BLaER1 treated with 17β-estradiol and CSF1 and Interleukin-3, amounts not matched to agents 10 nM and 100 nM (cell line): ENCODE data around the gene PDYN.

ENCODE experiments used
- H3K27ac ChIP-seq, 11 experiments: shearing (Covaris generic); formaldehyde crosslinking; 2 replicates each; pipeline ENCODE4 v1.8.1; 2022
- H3K27me3 ChIP-seq, 11 experiments: shearing (Covaris generic); formaldehyde crosslinking; 2 replicates each; pipeline ENCODE4 v1.8.1; 2022
- H3K36me3 ChIP-seq, 11 experiments: shearing (Covaris generic); formaldehyde crosslinking; 2 replicates each; pipeline ENCODE4 v1.8.1; 2022
- H3K4me1 ChIP-seq, 10 experiments: shearing (Covaris generic); formaldehyde crosslinking; 2 replicates each; pipeline ENCODE4 v1.8.1; 2022
- H3K4me2 ChIP-seq, 11 experiments: shearing (Covaris generic); formaldehyde crosslinking; 2 replicates each; pipeline ENCODE4 v1.8.1; 2022
- H3K4me3 ChIP-seq, 10 experiments: shearing (Covaris generic); formaldehyde crosslinking; 2 replicates each; pipeline ENCODE4 v1.8.1; 2022
- H3K9ac ChIP-seq, 11 experiments: shearing (Covaris generic); formaldehyde crosslinking; 2 replicates each; pipeline ENCODE4 v1.8.1; 2022
- H3K9me3 ChIP-seq, 11 experiments: shearing (Covaris generic); formaldehyde crosslinking; replicated peaks in 1 of 11; 2 replicates each; pipeline ENCODE4 v1.8.1; 2022
- H4K20me1 ChIP-seq, 11 experiments: shearing (Covaris generic); formaldehyde crosslinking; 2 replicates each; pipeline ENCODE4 v1.8.1; 2022
- Cebpa-rat ChIP-seq, 11 experiments: shearing (Covaris generic); IDR thresholded peaks; 2 replicates each; pipeline ENCODE4 v1.8.1; 2022

PDYN gene

DNA sequence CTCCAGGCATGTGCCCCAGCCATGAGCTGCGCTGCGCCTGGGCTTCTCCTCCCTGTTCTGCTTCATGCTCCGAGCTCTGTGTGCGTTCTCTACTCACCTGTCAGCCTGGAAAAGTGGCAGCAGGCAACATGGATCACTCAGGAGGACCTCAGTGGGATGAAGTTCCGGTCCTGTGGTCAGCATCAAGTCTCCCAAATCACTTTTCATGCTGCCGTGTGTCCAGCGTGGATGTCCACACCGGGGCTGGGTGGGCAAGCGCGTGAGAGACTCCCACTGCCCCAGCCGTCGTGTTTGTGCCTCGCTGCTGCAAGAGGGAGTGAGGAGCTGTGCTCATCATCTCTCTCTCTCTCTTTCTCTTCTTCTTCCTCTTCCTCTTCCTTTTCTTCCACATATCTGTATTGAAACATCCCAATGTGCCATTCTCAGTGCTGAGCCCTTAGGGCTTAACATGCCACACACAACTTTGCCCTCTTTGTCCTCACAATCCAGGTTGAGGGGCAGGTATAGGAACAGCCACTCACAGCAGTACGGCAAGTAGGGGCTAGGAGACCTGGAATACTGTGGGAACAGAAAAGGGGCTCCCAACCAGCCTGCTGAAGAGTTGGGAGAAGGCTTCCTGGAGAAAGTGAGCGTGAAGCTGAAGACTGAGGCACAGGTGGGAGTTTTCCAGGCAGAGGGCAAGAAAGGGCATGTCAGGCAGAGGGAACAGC, 3.8 kb upstream of the PDYN start:
- Histone ChIP-seq H3K9me3 (no peaks in the 10 kb centered on the region), H4K20me1 (no peaks in the 10 kb centered on the region; a peak in 3 of 22 replicates), H3K27ac (no peak overlapping the region), H3K4me3 (no peak overlapping the region), H3K4me1 (no peaks in the 10 kb centered on the region), H3K27me3 (peaks cover 0 to 19% (median 7%) of the 10 kb centered on the region in 11 experiments; a peak in 8 of 22 replicates), H3K36me3 (no peaks in the 10 kb centered on the region), H3K9ac (no peak overlapping the region), H3K4me2 (no peak overlapping the region)
- TF ChIP-seq Cebpa-rat (IDR thresholded peaks at IDR 0.05), result no peak

GRCh38 chr20:1995531-1996310, 1.9 kb upstream of the PDYN start:
- Histone ChIP-seq H3K27me3 (peaks cover 0 to 19% (median 7%) of the 10 kb centered on the region in 11 experiments; a peak in 8 of 22 replicates), H3K36me3 (no peaks in the 10 kb centered on the region), H3K4me3 (no peak overlapping the region), H4K20me1 (no peaks in the 10 kb centered on the region; a peak in 3 of 22 replicates), H3K9me3 (no peaks in the 10 kb centered on the region), H3K4me2 (no peak overlapping the region), H3K9ac (no peak overlapping the region), H3K4me1 (no peaks in the 10 kb centered on the region), H3K27ac (no peak overlapping the region)
- TF ChIP-seq Cebpa-rat (IDR thresholded peaks at IDR 0.05), result no peak

- H3K4me3 ChIP-seq, result no peak overlapping the region
- no peak overlapping the region for H3K27ac ChIP-seq
- no peaks in the 10 kb centered on the region; a peak in 3 of 22 replicates for H4K20me1 ChIP-seq
- peaks cover 0 to 19% (median 7%) of the 10 kb centered on the region in 11 experiments; a peak in 8 of 22 replicates for H3K27me3 ChIP-seq
- H3K36me3 ChIP-seq, result no peaks in the 10 kb centered on the region
- H3K9me3 ChIP-seq, result no peaks in the 10 kb centered on the region
- H3K4me2 ChIP-seq, result no peak overlapping the region
- no peak for TF ChIP-seq Cebpa-rat (IDR thresholded peaks at IDR 0.05)
- H3K4me1 ChIP-seq, result no peaks in the 10 kb centered on the region
- no peak overlapping the region for H3K9ac ChIP-seq
These were observed 769 bp upstream of the PDYN start for GRCh38 chr20:1994627-1995026.

DNA sequence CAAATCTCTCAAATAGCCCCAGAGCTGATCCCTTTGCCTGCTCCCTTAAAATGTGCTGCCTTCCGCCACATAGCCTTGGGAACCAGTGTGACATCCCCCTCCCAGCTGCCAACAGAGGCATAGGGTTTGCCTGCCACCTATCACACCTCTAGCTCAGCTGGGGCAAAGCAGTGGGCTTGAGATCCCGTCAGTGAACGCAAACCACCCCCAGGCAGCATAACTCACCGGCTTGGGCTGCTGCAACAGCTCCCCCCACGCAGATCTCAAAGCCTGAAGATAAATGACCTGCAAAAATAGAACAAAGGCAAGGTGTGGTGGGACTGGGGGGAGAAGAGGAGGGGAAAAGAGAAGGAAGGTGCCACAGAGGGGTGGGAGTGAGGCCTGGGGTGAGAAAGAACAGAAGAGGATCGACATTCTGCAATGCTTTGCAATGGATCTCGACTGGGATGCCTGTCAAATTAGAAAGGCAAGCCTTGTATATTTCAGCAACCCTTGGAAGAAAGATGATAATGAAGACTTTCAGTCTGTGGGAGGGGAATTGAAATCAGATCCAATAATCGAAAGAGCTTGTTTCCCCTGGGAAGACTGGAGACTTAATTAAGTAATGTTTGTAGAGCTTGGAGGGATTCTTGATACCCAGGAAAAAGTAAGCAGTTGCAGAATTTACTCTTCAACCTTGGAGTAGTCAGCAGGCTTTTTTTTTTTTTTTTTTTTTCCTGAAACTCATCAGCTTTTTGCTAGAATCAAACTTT, 1.3 kb downstream of the PDYN start:
- H3K9ac ChIP-seq, result no peak overlapping the region
- H4K20me1 ChIP-seq, result no peaks in the 10 kb centered on the region; a peak in 4 of 22 replicates
- H3K4me2 ChIP-seq, result no peak overlapping the region
- H3K4me3 ChIP-seq, result no peak overlapping the region
- no peaks in the 10 kb centered on the region for H3K9me3 ChIP-seq
- peaks cover 0 to 19% (median 7%) of the 10 kb centered on the region in 11 experiments; a peak in 8 of 22 replicates for H3K27me3 ChIP-seq
- no peaks in the 10 kb centered on the region for H3K36me3 ChIP-seq
- TF ChIP-seq Cebpa-rat (IDR thresholded peaks at IDR 0.05), result no peak
- no peaks in the 10 kb centered on the region for H3K4me1 ChIP-seq
- H3K27ac ChIP-seq, result no peak overlapping the region

- TF ChIP-seq Cebpa-rat (IDR thresholded peaks at IDR 0.05), result no peak
- Histone ChIP-seq H3K36me3 (no peaks in the 10 kb centered on the region), H3K27ac (no peak overlapping the region), H3K9ac (no peak overlapping the region), H3K9me3 (no peaks in the 10 kb centered on the region), H3K4me3 (no peak overlapping the region), H3K4me1 (peaks cover 0 to 11% (median 9%) of the 10 kb centered on the region in 10 experiments; a peak in 12 of 20 replicates), H3K27me3 (no peaks in the 10 kb centered on the region), H4K20me1 (peaks cover 0 to 7% (median 0%) of the 10 kb centered on the region in 11 experiments; a peak in 4 of 22 replicates), H3K4me2 (no peak overlapping the region)
These were observed 6.0 kb downstream of the PDYN start for GRCh38 chr20:1987826-1988225.

- H3K4me2 ChIP-seq, result peak overlapping the region in 7 of 11 experiments; percentile 14 to 72 (median 51); a peak in 12 of 22 replicates
- no peaks in the 10 kb centered on the region for H3K27me3 ChIP-seq
- peaks cover 0 to 7% (median 0%) of the 10 kb centered on the region in 11 experiments; a peak in 4 of 22 replicates for H4K20me1 ChIP-seq
- no peak overlapping the region for H3K27ac ChIP-seq
- H3K4me1 ChIP-seq, result peaks cover 0 to 18% (median 12%) of the 10 kb centered on the region in 10 experiments; a peak in 12 of 20 replicates
- no peak overlapping the region for H3K9ac ChIP-seq
- H3K4me3 ChIP-seq, result no peak overlapping the region
- H3K36me3 ChIP-seq, result no peaks in the 10 kb centered on the region
- no peaks in the 10 kb centered on the region for H3K9me3 ChIP-seq
- TF ChIP-seq Cebpa-rat (IDR thresholded peaks at IDR 0.05), result no peak
These were observed 10.6 kb downstream of the PDYN start for GRCh38 chr20:1983301-1983700.

DNA sequence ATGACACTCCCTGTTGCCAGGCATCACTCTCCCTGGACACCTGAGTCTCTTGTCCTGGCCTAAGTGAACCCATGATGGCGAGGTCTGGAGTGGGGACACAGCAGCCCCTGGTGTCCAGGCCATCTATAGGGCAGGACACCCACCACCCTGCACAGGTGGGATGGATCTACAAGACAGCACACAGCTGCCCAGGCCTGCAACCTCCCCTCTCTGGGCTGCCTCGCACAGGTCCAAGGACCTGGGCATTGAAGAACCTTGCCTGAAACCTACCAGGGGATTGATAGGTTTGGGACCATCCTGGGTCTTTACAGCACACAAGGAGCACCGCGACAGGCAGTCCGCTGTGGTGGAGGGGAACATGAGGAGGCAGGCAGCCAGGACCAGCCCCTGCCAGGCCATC, 11.2 kb downstream of the PDYN start:
- H3K9ac ChIP-seq, result no peak overlapping the region
- no peaks in the 10 kb centered on the region for H3K36me3 ChIP-seq
- peaks cover 0 to 7% (median 0%) of the 10 kb centered on the region in 11 experiments; a peak in 4 of 22 replicates for H4K20me1 ChIP-seq
- H3K9me3 ChIP-seq, result no peaks in the 10 kb centered on the region
- H3K27me3 ChIP-seq, result no peaks in the 10 kb centered on the region
- no peak overlapping the region for H3K4me3 ChIP-seq
- peak overlapping the region in 7 of 11 experiments; percentile 14 to 72 (median 51); a peak in 12 of 22 replicates for H3K4me2 ChIP-seq
- no peak overlapping the region for H3K27ac ChIP-seq
- H3K4me1 ChIP-seq, result peaks cover 0 to 18% (median 12%) of the 10 kb centered on the region in 10 experiments; a peak in 12 of 20 replicates
- no peak for TF ChIP-seq Cebpa-rat (IDR thresholded peaks at IDR 0.05)

DNA sequence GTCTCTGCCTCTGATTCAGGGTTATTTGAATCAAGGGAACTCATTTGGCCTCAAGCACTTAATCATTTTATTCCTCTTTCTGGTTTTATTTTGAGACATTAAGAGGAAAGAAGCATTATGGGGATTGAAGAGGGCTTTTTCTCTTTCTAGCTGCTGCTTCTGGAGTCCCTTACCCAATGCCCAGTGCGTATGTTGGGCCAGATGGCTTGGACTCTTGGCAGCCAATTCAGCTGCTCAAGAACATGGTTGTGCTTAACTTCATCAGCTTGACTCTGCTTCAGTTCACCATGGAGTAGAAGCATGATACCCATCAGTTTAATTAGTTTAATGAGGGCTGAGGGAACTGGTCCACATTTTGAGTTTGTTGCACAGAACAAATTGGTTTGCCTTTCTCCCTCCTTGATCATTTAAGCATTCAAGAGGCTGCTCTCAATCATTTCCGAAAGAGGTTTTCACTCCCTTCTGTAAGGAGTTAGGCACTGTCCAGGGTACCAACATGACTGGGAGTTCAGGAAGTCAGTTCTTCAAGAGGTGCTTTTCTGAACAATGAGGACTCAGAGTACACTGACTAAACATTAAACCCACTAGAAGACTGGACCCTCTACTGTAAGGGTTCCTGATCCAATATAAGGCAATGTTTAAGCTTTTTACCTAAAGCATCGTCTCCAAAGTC, 14.6 kb downstream of the PDYN start:
- Histone ChIP-seq H4K20me1 (peaks cover 0 to 7% (median 0%) of the 10 kb centered on the region in 11 experiments; a peak in 2 of 22 replicates), H3K4me1 (peaks cover 0 to 18% (median 12%) of the 10 kb centered on the region in 10 experiments; a peak in 12 of 20 replicates), H3K4me2 (no peak overlapping the region), H3K9me3 (no peaks in the 10 kb centered on the region), H3K4me3 (no peak overlapping the region), H3K27ac (no peak overlapping the region), H3K27me3 (no peaks in the 10 kb centered on the region), H3K9ac (no peak overlapping the region), H3K36me3 (no peaks in the 10 kb centered on the region)
- no peak for TF ChIP-seq Cebpa-rat (IDR thresholded peaks at IDR 0.05)
